Body of pancreas (tissue), 4 donors: ENCODE results near the gene CREB3L1. TPM values are rescaled to one million over a fixed set of nuclear protein-coding genes. Genes with fewer than 3 reads are reported as not detected.

Source experiments
- ATAC-seq: fragments of 150-250 bp; one replicate; pipeline ENCODE4 v1.9.1; 2016
- DNase-seq, 4 donors: peaks; one replicate each; pipeline ENCODE4 v3.0.0-alpha.2; 2019
- H3K27ac ChIP-seq, 4 donors: fragments of 200-600 bp; sonication (generic); 1 replicate in 3 of 4; 2 replicates in 1 of 4; pipeline versions ENCODE4 v1.5.1 to v1.6.1; 2016 to 2019; ENCODE audit warnings: mild to moderate bottlenecking in 1 of 4, mixed read lengths in 1 of 4, moderate library complexity in 1 of 4
- H3K27me3 ChIP-seq, 2 donors: fragments of 200-600 bp; sonication (generic); one replicate each; pipeline ENCODE4 v1.6.0; 2016; ENCODE audit warnings: mild to moderate bottlenecking in 1 of 2
- H3K36me3 ChIP-seq, 2 donors: fragments of 200-600 bp; sonication (generic); replicated peaks in 1 of 2; 2 replicates each; pipeline ENCODE4 v1.5.1; 2016; ENCODE audit warnings: low read depth in 2 of 2; ENCODE audit not compliant: insufficient read depth in 1 of 2
- H3K4me1 ChIP-seq: fragments of 200-600 bp; sonication (generic); one replicate; pipeline ENCODE4 v1.6.0; 2016
- H3K4me3 ChIP-seq, 2 donors: fragments of 200-600 bp; sonication (generic); 1 replicate in 1 of 2; 2 replicates in 1 of 2; pipeline ENCODE4 v1.5.1; 2016 to 2019
- H3K9me3 ChIP-seq, 3 donors: fragments of 200-600 bp; sonication (generic); 1 replicate in 2 of 3; 2 replicates in 1 of 3; pipeline ENCODE4 v1.5.1; 2016
- CTCF ChIP-seq, 7 experiments: fragments of 450-650 bp in 4 of 7; fragments of 200-600 bp in 3 of 7; sonication (generic) in 3 of 7; IDR thresholded peaks; one replicate each; pipeline ENCODE4 v1.5.1; 2016 to 2019; ENCODE audit warnings: antibody characterized with exemption in 7 of 7
- POLR2A ChIP-seq, 3 donors: fragments of 450-650 bp; IDR thresholded peaks; one replicate each; pipeline ENCODE4 v1.6.1; 2016; ENCODE audit warnings: antibody characterized with exemption in 3 of 3, mild to moderate bottlenecking in 2 of 3
- WGBS, 2 donors: methylation state at CpG; one replicate each; pipeline ENCODE4 v1.1.5; 2017; 5-methylcytosine and 5-hydroxymethylcytosine counted together
- intact Hi-C: fragments of 100-400 bp; cut with DNase I; formaldehyde crosslinking; loops from one replicate; pipeline ENCODE4 v1.15.1; 2023
- total RNA-seq, 2 donors: library from RNA; depleted of rRNA; stranded (reverse); fragments of >200 nt; gene quantifications; one replicate each; pipeline ENCODE4 v1.1.0, GENCODE V29; 2016

The CREB3L1 gene
- total RNA-seq, 2 donors from 2014 or later = 20.8 to 22.7 TPM

DNA sequence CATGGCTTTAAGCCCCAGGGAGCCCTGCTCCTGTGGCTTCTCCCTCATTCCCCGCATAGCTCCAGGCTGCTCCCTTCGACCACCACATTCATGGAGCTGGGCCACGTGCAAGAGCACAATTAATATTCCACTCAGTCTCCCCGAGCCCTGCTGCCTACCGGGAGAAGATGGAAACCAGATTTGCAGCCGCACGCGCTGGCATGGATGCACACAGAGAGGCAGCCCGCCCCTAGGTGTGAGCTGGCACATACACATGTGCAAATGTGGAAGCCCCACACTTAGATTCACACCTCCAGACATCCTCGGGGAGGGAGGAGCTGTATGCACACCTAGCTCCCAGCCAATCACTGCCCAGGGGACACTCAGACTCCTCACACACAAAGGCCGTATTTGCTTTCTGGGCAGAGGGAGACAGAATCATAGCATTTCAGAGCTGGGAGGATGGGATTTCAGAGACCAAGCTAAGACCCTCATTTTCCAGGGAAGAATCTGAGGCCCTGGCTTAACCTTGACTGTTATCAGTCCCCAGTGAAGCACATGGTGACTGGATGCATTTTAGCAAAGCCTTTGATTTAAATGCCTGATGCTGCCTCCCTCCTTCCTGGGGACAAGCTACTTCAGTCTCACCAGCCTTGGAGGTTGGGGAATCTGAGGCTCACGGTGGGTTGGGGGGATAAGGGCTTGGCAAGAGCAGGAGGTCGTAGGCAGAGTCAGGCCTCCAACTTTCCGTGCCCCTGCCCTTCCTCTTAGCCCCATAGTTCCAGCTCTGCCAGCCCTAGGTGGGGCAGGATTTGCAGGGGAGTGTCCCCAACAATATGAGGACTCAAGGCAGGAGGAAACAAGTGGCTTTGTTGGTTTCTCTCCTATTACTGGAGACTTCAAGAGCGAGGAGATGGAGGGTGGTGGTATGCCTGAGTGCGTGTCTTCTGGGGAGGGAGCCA lies 5.3 kb upstream of the CREB3L1 start:
- Histone ChIP-seq H3K36me3 (no peaks in the 10 kb centered on the region), H3K4me1 (peaks cover 59% of the 10 kb centered on the region), H3K27me3 (no peaks in the 10 kb centered on the region), H3K27ac (peak overlapping the region; percentile 93 to 96 (median 94)), H3K9me3 (no peaks in the 10 kb centered on the region), H3K4me3 (no peak overlapping the region)
- ATAC-seq (no peak), DNase-seq (no peak)
- TF ChIP-seq CTCF (IDR thresholded peaks at IDR 0.05) (no peak), POLR2A (IDR thresholded peaks at IDR 0.05) (no peak)
- 80 to 86% methylated on average over 13 to 16 of the region's 16 CpGs for WGBS, 2 donors
- intact Hi-C loops = no loop called here

DNA sequence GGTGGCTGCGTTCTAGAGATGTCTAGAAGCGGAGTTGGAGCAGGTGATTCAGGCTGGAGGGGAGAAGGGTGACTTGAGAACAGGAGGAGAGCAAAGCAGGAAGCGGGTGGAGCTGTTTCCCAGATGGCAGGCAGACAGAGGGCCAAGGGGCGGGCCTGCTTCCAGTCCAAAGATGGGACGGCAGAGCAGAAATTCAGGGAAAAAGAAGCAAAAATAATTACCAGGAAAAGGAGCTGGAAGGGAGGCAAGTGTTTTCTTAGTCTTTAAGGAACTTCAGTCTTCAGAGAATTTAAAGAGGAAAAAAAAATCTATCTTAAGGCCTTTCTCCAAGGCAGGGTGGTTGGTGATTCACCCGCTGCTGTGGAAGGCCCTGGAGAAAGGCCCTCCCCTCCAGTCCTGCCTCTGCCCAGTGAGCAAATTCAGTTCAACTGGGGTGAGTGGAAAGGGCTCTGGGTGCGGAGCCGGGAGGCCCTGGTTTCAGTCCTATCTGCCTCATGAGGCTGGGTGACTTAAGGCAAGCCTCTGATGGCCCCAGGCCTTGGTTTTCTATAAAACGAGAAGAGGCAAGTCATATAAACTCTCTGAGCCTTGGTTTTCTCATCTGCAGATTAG lies 4.5 kb upstream of the CREB3L1 start:
- peaks cover 63% of the 10 kb centered on the region for H3K4me1 ChIP-seq
- DNase-seq (peak; percentile 58 to 75 (median 70)), ATAC-seq (no peak)
- H3K36me3 ChIP-seq = no peaks in the 10 kb centered on the region
- intact Hi-C loops = no loop called here
- TF ChIP-seq CTCF (IDR thresholded peaks at IDR 0.05) (no peak), POLR2A (IDR thresholded peaks at IDR 0.05) (peak in 2 of 3 donors; percentile 17 to 32)
- H3K27ac ChIP-seq = peak overlapping the region; percentile 93 to 96 (median 94)
- H3K27me3 ChIP-seq = no peaks in the 10 kb centered on the region
- no peak overlapping the region for H3K4me3 ChIP-seq
- 51 to 52% methylated on average over 9 of the region's 9 CpGs for WGBS, 2 donors
- no peaks in the 10 kb centered on the region for H3K9me3 ChIP-seq

GRCh38 chr11:46273511-46274205 lies 3.8 kb upstream of the CREB3L1 start:
- Histone ChIP-seq H3K4me1 (peaks cover 67% of the 10 kb centered on the region), H3K4me3 (no peak overlapping the region), H3K27ac (peak overlapping the region; percentile 93 to 96 (median 94)), H3K36me3 (no peaks in the 10 kb centered on the region), H3K9me3 (no peaks in the 10 kb centered on the region), H3K27me3 (no peaks in the 10 kb centered on the region)
- DNase-seq = peak; percentile 77 to 92 (median 85)
- ATAC-seq = peak; percentile 77
- WGBS, 2 donors = 15 to 26% methylated on average over 7 of the region's 7 CpGs
- peak in 2 of 3 donors; percentile 44 to 55 for TF ChIP-seq POLR2A (IDR thresholded peaks at IDR 0.05)
- no peak for TF ChIP-seq CTCF (IDR thresholded peaks at IDR 0.05)
- intact Hi-C loops = no loop called here

DNA sequence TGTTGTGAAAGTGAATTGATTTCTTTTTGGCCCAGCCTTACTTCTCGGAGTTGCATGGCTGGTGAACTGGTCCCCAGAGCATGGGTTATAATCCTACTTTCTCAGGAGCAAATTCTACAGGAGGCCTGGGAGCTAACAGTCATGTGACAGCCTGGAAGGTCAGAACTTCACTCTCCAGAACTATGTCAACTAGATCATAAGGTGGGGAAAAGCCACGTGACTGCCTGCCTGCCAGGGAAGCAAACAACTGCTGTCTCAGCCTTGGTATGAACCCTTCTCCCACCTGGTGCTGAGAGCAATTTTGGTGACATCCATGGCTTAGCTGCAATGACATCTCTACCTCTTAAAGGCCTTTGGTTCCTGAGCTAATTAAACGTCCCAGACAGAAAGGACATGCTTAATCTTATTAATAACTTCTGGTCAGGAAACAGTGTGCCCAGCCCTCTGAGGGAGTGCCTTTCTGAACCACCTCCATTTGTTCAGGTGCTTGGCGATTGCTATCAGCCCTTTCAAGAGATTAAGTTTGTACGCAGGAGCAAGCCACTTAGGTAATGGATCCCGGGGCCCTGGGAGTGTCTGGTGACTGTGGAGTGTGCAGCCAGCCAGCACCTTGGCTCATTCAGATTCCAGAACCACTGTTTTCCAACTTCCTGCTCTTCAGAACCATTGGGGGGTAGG lies 1.4 kb upstream of the CREB3L1 start:
- no peak overlapping the region for H3K4me3 ChIP-seq
- WGBS, 2 donors = 12 to 13% methylated on average over 6 of the region's 6 CpGs
- DNase-seq = peak; percentile 80 to 93 (median 90)
- intact Hi-C loops = no loop called here
- ATAC-seq = peak; percentile 57
- H3K4me1 ChIP-seq = peaks cover 90% of the 10 kb centered on the region
- H3K27me3 ChIP-seq = no peaks in the 10 kb centered on the region
- TF ChIP-seq CTCF (IDR thresholded peaks at IDR 0.05) = no peak
- TF ChIP-seq POLR2A (IDR thresholded peaks at IDR 0.05) = peak; percentile 23 to 79 (median 59)
- H3K9me3 ChIP-seq = no peaks in the 10 kb centered on the region
- no peaks in the 10 kb centered on the region for H3K36me3 ChIP-seq
- H3K27ac ChIP-seq = peak overlapping the region; percentile 93 to 96 (median 94)
